Colonic mucosa (tissue), 4 donors: ENCODE results near the gene RGMA. TPM values are rescaled to one million over a fixed set of nuclear protein-coding genes. Genes with fewer than 3 reads are reported as not detected.
"Not testable (repeated sequence)": the region's sequence is repeated elsewhere in the genome, so short reads cannot be mapped to it uniquely, and the experiment has no call there.

Source experiments
- DNase-seq: peaks from one replicate; pipeline ENCODE4 v3.0.0-alpha.2; 2020
- H3K27ac ChIP-seq: fragments of 200-600 bp; one replicate; pipeline ENCODE4 v1.8.0; 2021
- H3K27me3 ChIP-seq: fragments of 200-600 bp; one replicate; pipeline ENCODE4 v1.8.0; 2021
- H3K36me3 ChIP-seq: fragments of 200-600 bp; one replicate; pipeline ENCODE4 v1.8.0; 2021
- H3K4me1 ChIP-seq: fragments of 200-600 bp; one replicate; pipeline ENCODE4 v1.8.0; 2021; ENCODE audit warnings: mild to moderate bottlenecking
- H3K4me3 ChIP-seq: fragments of 200-600 bp; one replicate; pipeline ENCODE4 v1.8.0; 2021
- H3K9ac ChIP-seq, 2 donors: one replicate each; pipeline ENCODE4 v1.7.0; 2013; ENCODE audit warnings: control low read depth in 2 of 2, low read depth in 2 of 2, low read length in 2 of 2
- H3K9me3 ChIP-seq: fragments of 200-600 bp; one replicate; pipeline ENCODE4 v1.8.0; 2021
- CTCF ChIP-seq: fragments of 200-600 bp; IDR thresholded peaks from one replicate; pipeline ENCODE4 v1.8.0; 2022; ENCODE audit warnings: antibody characterized with exemption, mild to moderate bottlenecking
- intact Hi-C: fragments of 100-400 bp; cut with DNase I; formaldehyde crosslinking; loops from one replicate; pipeline ENCODE4 v1.14.1; 2022
- total RNA-seq, 2 donors: library from RNA; stranded (reverse); fragmentation: NEBNext Ultra II Directional in 1 of 2; extraction: Animal tissue kit (Norgen Biotek cat#: 25700) in 1 of 2; gene quantifications; one replicate each; pipeline ENCODE4 v1.2.1, GENCODE V29; 2021
- donor health status: healthy.
- donor health status: DM: no; HTN: no; CAD: no.
- donor health status: DM: no; HTN: no; CAD: no.

Gene RGMA
- total RNA-seq, 2 donors from 2014 or later, result 4.2 to 12.4 TPM

GRCh38 chr15:93042691-93043378, 46.2 kb downstream of the RGMA start:
- no peak for TF ChIP-seq CTCF
- H3K9ac ChIP-seq, result no peak overlapping the region
- H3K27ac ChIP-seq, result no peak overlapping the region
- no peak for DNase-seq
- no peaks in the 10 kb centered on the region for H3K4me1 ChIP-seq
- H3K4me3 ChIP-seq, result no peak overlapping the region
- H3K9me3 ChIP-seq, result no peaks in the 10 kb centered on the region
- no peaks in the 10 kb centered on the region for H3K36me3 ChIP-seq
- intact Hi-C loops, result no loop called here
- H3K27me3 ChIP-seq, result no peaks in the 10 kb centered on the region

- Histone ChIP-seq H3K27me3 (no peaks in the 10 kb centered on the region), H3K27ac (no peak overlapping the region), H3K36me3 (no peaks in the 10 kb centered on the region), H3K4me1 (no peaks in the 10 kb centered on the region), H3K4me3 (no peak overlapping the region), H3K9me3 (no peaks in the 10 kb centered on the region), H3K9ac (no peak overlapping the region)
- DNase-seq, result no peak
- TF ChIP-seq CTCF, result no peak
- intact Hi-C loops, result no loop called here
Observed at GRCh38 chr15:93042211-93042610, 46.8 kb downstream of the RGMA start.

GRCh38 chr15:93041159-93041547, 47.9 kb downstream of the RGMA start:
- Histone ChIP-seq H3K9me3 (no peaks in the 10 kb centered on the region), H3K9ac (no peak overlapping the region), H3K27ac (no peak overlapping the region), H3K27me3 (no peaks in the 10 kb centered on the region), H3K36me3 (no peaks in the 10 kb centered on the region), H3K4me3 (no peak overlapping the region), H3K4me1 (no peaks in the 10 kb centered on the region)
- no peak for TF ChIP-seq CTCF
- DNase-seq, result no peak
- intact Hi-C loops, result no loop called here

GRCh38 chr15:93040288-93041158, 48.5 kb downstream of the RGMA start:
- no peak overlapping the region for H3K27ac ChIP-seq
- H3K4me3 ChIP-seq, result no peak overlapping the region
- intact Hi-C loops, result no loop called here
- no peaks in the 10 kb centered on the region for H3K36me3 ChIP-seq
- no peaks in the 10 kb centered on the region for H3K9me3 ChIP-seq
- no peaks in the 10 kb centered on the region for H3K27me3 ChIP-seq
- H3K4me1 ChIP-seq, result no peaks in the 10 kb centered on the region
- TF ChIP-seq CTCF, result no peak
- no peak for DNase-seq
- H3K9ac ChIP-seq, result no peak overlapping the region

- H3K4me3 ChIP-seq, H3K9ac ChIP-seq, H3K27me3 ChIP-seq, H3K27ac ChIP-seq, H3K36me3 ChIP-seq, DNase-seq, H3K9me3 ChIP-seq, H3K4me1 ChIP-seq: not testable (repeated sequence)
- intact Hi-C loops, result loop anchor here (10.0 kb wide), 1 partner anchor 935 kb away; no protein-coding TSS in a partner anchor
Observed at GRCh38 chr15:93039562-93040287, 49.3 kb downstream of the RGMA start.
